GM23338 (cell line): ENCODE measurements around the gene NDST1.

ENCODE experiments used
- CREB1 ChIP-seq: fragments of 250-450 bp; sonication (Bioruptor Pico); IDR thresholded peaks from 2 replicates; pipeline ENCODE4 v1.5.0; 2020; ENCODE audit warnings: low read depth, mild to moderate bottlenecking, moderate library complexity
- CTCF ChIP-seq, 2 experiments: fragments of 200-600 bp in 1 of 2; sonication (generic) in 1 of 2; conservative IDR thresholded peaks; 2 replicates each; pipeline versions ENCODE4 v1.5.1 to v1.6.1; 2016 to 2017; ENCODE audit warnings: antibody characterized with exemption in 2 of 2, low read depth in 2 of 2, mild to moderate bottlenecking in 2 of 2, moderate library complexity in 1 of 2
- ETS1 ChIP-seq: IDR thresholded peaks from 2 replicates; pipeline ENCODE4 v1.6.1; 2016; ENCODE audit warnings: antibody characterized with exemption
- EZH2 ChIP-seq: fragments of 200-600 bp; sonication (generic); IDR thresholded peaks from one replicate; pipeline ENCODE4 v1.8.0; 2017; ENCODE audit warnings: antibody characterized with exemption, mild to moderate bottlenecking, low read depth; ENCODE audit not compliant: unreplicated experiment
- POLR2AphosphoS5 ChIP-seq: IDR thresholded peaks from 2 replicates; pipeline ENCODE4 v1.6.1; 2016; ENCODE audit warnings: antibody characterized with exemption, low read depth
- REST ChIP-seq: IDR thresholded peaks from one replicate; pipeline ENCODE4 v1.6.1; 2018; ENCODE audit warnings: antibody characterized with exemption; ENCODE audit not compliant: unreplicated experiment
- ZNF114 ChIP-seq: fragments of 250-450 bp; sonication (Bioruptor Pico); IDR thresholded peaks from 2 replicates; pipeline ENCODE4 v1.5.0; 2020; ENCODE audit warnings: mild to moderate bottlenecking, moderate library complexity

- TF ChIP-seq CTCF (conservative IDR thresholded peaks at IDR 0.05; ENCODE audit: low read depth in 2 of 2): no peak
- TF ChIP-seq POLR2AphosphoS5: no peak
- no peak for TF ChIP-seq ZNF114 (CRISPR knock-in tag)
- no peak for TF ChIP-seq EZH2
- TF ChIP-seq CREB1: no peak
- TF ChIP-seq REST: no peak
- no peak for TF ChIP-seq ETS1
Measured at GRCh38 chr5:150531686-150532085, 23.8 kb downstream of the NDST1 start.
